ENCODE data around the gene DCANP1.

- no peak for TF ChIP-seq ZNF672 (CRISPR knock-in tag; IDR thresholded peaks at IDR 0.05)
- no peak for TF ChIP-seq RFX3 (CRISPR knock-in tag; IDR thresholded peaks at IDR 0.05)
- peak; percentile 40 for TF ChIP-seq SAP130 (CRISPR knock-in tag; IDR thresholded peaks at IDR 0.05; ENCODE audit: low read depth)
These were observed 9.2 kb downstream of the DCANP1 start for GRCh38 chr5:135437796-135438560.

Measured in HepG2 (cell line).